SK-N-SH treated with all-trans-retinoic acid at 6 μM for 48 hours (cell line): Measurements from ENCODE around the gene ZBTB7C.

Source experiments
- ARNTL ChIP-seq: fragments of 450-650 bp; formaldehyde crosslinking; IDR thresholded peaks from 2 replicates; pipeline ENCODE4 v1.5.0; 2020; ENCODE audit warnings: low read depth, mild to moderate bottlenecking, moderate library complexity, borderline replicate concordance
- CSDC2 ChIP-seq: fragments of 250-450 bp; sonication (Bioruptor Pico); IDR thresholded peaks from 2 replicates; pipeline ENCODE4 v1.5.0; 2020; ENCODE audit warnings: mild to moderate bottlenecking, moderate library complexity
- POU6F1 ChIP-seq: fragments of 250-450 bp; sonication (Bioruptor Pico); IDR thresholded peaks from 2 replicates; pipeline ENCODE4 v1.8.0; 2021; ENCODE audit warnings: low read depth, mild to moderate bottlenecking, moderate library complexity, borderline replicate concordance
- PPARA ChIP-seq: fragments of 250-450 bp; sonication (Bioruptor Pico); IDR thresholded peaks from 2 replicates; pipeline ENCODE4 v1.5.0; 2020; ENCODE audit warnings: mild to moderate bottlenecking, borderline replicate concordance
- TCF4 ChIP-seq: fragments of 250-450 bp; sonication (Bioruptor Pico); IDR thresholded peaks from 2 replicates; pipeline ENCODE4 v1.8.0; 2021; ENCODE audit warnings: mild to moderate bottlenecking, moderate library complexity, borderline replicate concordance
- TOX ChIP-seq: fragments of 250-450 bp; sonication (Bioruptor Pico); IDR thresholded peaks from 2 replicates; pipeline ENCODE4 v1.8.0; 2021; ENCODE audit warnings: mild to moderate bottlenecking, moderate library complexity, borderline replicate concordance
- ZC3H10 ChIP-seq: fragments of 250-450 bp; sonication (Bioruptor Pico); IDR thresholded peaks from 2 replicates; pipeline ENCODE4 v1.5.1; 2021; ENCODE audit warnings: mild to moderate bottlenecking, moderate library complexity
- ZFP30 ChIP-seq: fragments of 450-650 bp; formaldehyde crosslinking; IDR thresholded peaks from 2 replicates; pipeline ENCODE4 v1.5.0; 2022; ENCODE audit warnings: mild to moderate bottlenecking, moderate library complexity
- ZNF70 ChIP-seq: fragments of 450-650 bp; formaldehyde crosslinking; IDR thresholded peaks from 2 replicates; pipeline ENCODE4 v1.5.0; 2020; ENCODE audit warnings: mild to moderate bottlenecking, moderate library complexity
- TF ChIP-seq, protein P1 (sequence below): fragments of 250-450 bp; sonication (Bioruptor Pico); IDR thresholded peaks from 2 replicates; pipeline ENCODE4 v1.8.0; 2020; ENCODE audit warnings: mild to moderate bottlenecking, moderate library complexity, borderline replicate concordance
- TF ChIP-seq, protein P2 (sequence below): fragments of 250-450 bp; sonication (Bioruptor Pico); IDR thresholded peaks from 2 replicates; pipeline ENCODE4 v1.5.0; 2020; ENCODE audit warnings: mild to moderate bottlenecking, moderate library complexity

DNA sequence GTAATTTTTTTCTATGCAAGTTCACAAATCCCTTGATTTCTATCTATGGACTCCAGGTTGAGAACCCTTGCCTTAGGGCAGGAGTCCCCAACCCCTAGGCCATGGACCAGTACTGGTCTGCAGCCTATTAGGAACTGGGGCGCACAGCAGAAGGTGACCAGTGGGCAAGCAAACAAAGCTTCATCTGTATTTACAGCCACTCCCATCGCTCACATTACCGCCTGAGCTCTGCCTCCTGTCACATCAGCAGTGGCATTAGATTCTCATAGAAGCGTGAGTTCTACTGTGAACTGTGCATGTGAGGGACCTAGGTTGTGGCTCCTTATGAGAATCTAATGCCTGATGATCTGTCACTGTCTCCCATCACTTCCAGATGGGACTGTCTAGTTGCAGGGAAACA, 408.5 kb downstream of the ZBTB7C start:
- TF ChIP-seq, protein P1, sequence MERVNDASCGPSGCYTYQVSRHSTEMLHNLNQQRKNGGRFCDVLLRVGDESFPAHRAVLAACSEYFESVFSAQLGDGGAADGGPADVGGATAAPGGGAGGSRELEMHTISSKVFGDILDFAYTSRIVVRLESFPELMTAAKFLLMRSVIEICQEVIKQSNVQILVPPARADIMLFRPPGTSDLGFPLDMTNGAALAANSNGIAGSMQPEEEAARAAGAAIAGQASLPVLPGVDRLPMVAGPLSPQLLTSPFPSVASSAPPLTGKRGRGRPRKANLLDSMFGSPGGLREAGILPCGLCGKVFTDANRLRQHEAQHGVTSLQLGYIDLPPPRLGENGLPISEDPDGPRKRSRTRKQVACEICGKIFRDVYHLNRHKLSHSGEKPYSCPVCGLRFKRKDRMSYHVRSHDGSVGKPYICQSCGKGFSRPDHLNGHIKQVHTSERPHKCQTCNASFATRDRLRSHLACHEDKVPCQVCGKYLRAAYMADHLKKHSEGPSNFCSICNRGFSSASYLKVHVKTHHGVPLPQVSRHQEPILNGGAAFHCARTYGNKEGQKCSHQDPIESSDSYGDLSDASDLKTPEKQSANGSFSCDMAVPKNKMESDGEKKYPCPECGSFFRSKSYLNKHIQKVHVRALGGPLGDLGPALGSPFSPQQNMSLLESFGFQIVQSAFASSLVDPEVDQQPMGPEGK (CRISPR knock-in tag), result no peak
- TF ChIP-seq ARNTL (CRISPR knock-in tag), result no peak
- TF ChIP-seq TOX, result no peak
- TF ChIP-seq ZFP30 (CRISPR knock-in tag), result no peak
- no peak for TF ChIP-seq ZNF70 (CRISPR knock-in tag)
- no peak for TF ChIP-seq CSDC2
- TF ChIP-seq, protein P2, sequence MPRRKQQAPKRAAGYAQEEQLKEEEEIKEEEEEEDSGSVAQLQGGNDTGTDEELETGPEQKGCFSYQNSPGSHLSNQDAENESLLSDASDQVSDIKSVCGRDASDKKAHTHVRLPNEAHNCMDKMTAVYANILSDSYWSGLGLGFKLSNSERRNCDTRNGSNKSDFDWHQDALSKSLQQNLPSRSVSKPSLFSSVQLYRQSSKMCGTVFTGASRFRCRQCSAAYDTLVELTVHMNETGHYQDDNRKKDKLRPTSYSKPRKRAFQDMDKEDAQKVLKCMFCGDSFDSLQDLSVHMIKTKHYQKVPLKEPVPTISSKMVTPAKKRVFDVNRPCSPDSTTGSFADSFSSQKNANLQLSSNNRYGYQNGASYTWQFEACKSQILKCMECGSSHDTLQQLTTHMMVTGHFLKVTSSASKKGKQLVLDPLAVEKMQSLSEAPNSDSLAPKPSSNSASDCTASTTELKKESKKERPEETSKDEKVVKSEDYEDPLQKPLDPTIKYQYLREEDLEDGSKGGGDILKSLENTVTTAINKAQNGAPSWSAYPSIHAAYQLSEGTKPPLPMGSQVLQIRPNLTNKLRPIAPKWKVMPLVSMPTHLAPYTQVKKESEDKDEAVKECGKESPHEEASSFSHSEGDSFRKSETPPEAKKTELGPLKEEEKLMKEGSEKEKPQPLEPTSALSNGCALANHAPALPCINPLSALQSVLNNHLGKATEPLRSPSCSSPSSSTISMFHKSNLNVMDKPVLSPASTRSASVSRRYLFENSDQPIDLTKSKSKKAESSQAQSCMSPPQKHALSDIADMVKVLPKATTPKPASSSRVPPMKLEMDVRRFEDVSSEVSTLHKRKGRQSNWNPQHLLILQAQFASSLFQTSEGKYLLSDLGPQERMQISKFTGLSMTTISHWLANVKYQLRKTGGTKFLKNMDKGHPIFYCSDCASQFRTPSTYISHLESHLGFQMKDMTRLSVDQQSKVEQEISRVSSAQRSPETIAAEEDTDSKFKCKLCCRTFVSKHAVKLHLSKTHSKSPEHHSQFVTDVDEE (CRISPR knock-in tag), result no peak
- no peak for TF ChIP-seq TCF4 (CRISPR knock-in tag)
- TF ChIP-seq PPARA (CRISPR knock-in tag), result no peak
- TF ChIP-seq ZC3H10 (CRISPR knock-in tag), result no peak
- no peak for TF ChIP-seq POU6F1 (CRISPR knock-in tag)
